Panc1 (cell line): ENCODE measurements around the gene CNNM2. TPM values are rescaled to one million over a fixed set of nuclear protein-coding genes. Genes with fewer than 3 reads are reported as not detected.

Experiments used
- ATAC-seq: fragments of 200-7000 bp; cut with Tn5 transposase; 2 replicates; pipeline ENCODE4 v1.9.1; 2020; ENCODE audit warnings: mild to moderate bottlenecking, moderate library complexity
- BruUV-seq: library from RNA; stranded (reverse); fragments of 400-500 nt; replicated peaks from 2 replicates; lab custom pipeline; 2021; lab: Mats Ljungman, UMichigan
- CTCF ChIA-PET: fragments of 300-600 bp; sonication (Branson Sonifier 250); formaldehyde crosslinking; loops from one replicate; lab custom pipeline; 2022; ENCODE audit warnings: antibody characterized with exemption; lab: Charles Lee
- POLR2A ChIA-PET: fragments of 300-600 bp; sonication (Branson Sonifier 250); formaldehyde crosslinking; loops from one replicate; lab custom pipeline; 2022; ENCODE audit warnings: antibody characterized with exemption; lab: Charles Lee
- DNase-seq: peaks from one replicate; pipeline ENCODE4 v3.0.0-alpha.2; 2010; ENCODE audit warnings: low read depth, low spot score
- H3K27ac ChIP-seq: 2 replicates; pipeline ENCODE4 v1.5.1; 2011; ENCODE audit warnings: mild to moderate bottlenecking, low read length, inconsistent platforms
- H3K27me3 ChIP-seq: fragments of 200-500 bp; sonication (Bioruptor generic); 2 replicates; pipeline ENCODE4 v1.6.0; 2014; ENCODE audit warnings: low read length, inconsistent platforms; ENCODE audit not compliant: control insufficient read depth, insufficient read depth
- H3K36me3 ChIP-seq: fragments of 200-500 bp; sonication (Bioruptor generic); 2 replicates; pipeline ENCODE4 v1.5.1; 2014; ENCODE audit warnings: inconsistent platforms, mild to moderate bottlenecking, low read length, moderate library complexity; ENCODE audit not compliant: control insufficient read depth, insufficient read depth
- H3K4me1 ChIP-seq: 2 replicates; pipeline ENCODE4 v1.5.1; 2011; ENCODE audit warnings: inconsistent platforms, mild to moderate bottlenecking, low read length, moderate library complexity; ENCODE audit not compliant: control insufficient read depth, insufficient read depth
- H3K4me3 ChIP-seq, 2 experiments: 2 replicates each; pipeline ENCODE4 v1.5.1; 2011 to 2012; ENCODE audit warnings: low read depth in 2 of 2, low read length in 2 of 2, mild to moderate bottlenecking in 2 of 2, inconsistent platforms in 1 of 2, moderate library complexity in 1 of 2
- H3K9me3 ChIP-seq: fragments of 200-500 bp; sonication (Bioruptor generic); 2 replicates; pipeline ENCODE4 v1.5.1; 2014; ENCODE audit warnings: low read depth, mild to moderate bottlenecking, inconsistent platforms, low read length, moderate library complexity; ENCODE audit not compliant: control insufficient read depth, insufficient read depth
- POLR2AphosphoS5 ChIP-seq: IDR thresholded peaks from 2 replicates; pipeline ENCODE4 v1.6.1; 2012; ENCODE audit warnings: mild to moderate bottlenecking, low read depth, low read length, moderate library complexity
- SIN3A ChIP-seq: IDR thresholded peaks from 2 replicates; pipeline ENCODE4 v1.6.1; 2012; ENCODE audit warnings: low read depth, mild to moderate bottlenecking, low read length, moderate library complexity, borderline replicate concordance; ENCODE audit not compliant: insufficient read depth
- TCF7L2 ChIP-seq: IDR thresholded peaks from 2 replicates; pipeline ENCODE4 v1.6.1; 2011; ENCODE audit warnings: mild to moderate bottlenecking, low read depth, low read length, inconsistent platforms
- in situ Hi-C: cut with HindIII; loops from 2 replicates; pipeline ENCODE4 v1.10.0; 2016; ENCODE audit warnings: low sequenced_read_pairs, low pct_unique_long_range_greater_than_20kb
- intact Hi-C: fragments of 100-400 bp; cut with micrococcal nuclease; formaldehyde crosslinking; loops from one replicate; pipeline ENCODE4 v1.10.0; 2022; ENCODE audit not compliant: unreplicated experiment
- total RNA-seq: library from RNA; stranded (reverse); gene quantifications from one replicate; pipeline ENCODE4 v1.2.1, GENCODE V29; 2021; ENCODE audit not compliant: unreplicated experiment
- TF ChIP-seq, protein P1 (sequence below): fragments of 450-650 bp; IDR thresholded peaks from 2 replicates; pipeline ENCODE4 v1.5.1; 2017; ENCODE audit warnings: mild to moderate bottlenecking
- TF ChIP-seq, protein P2 (sequence below), 2 experiments: IDR thresholded peaks; 2 replicates each; pipeline ENCODE4 v1.6.1; 2011 to 2012; ENCODE audit warnings: low read depth in 2 of 2, control low read depth in 1 of 2, low read length in 1 of 2, mild to moderate bottlenecking in 1 of 2, moderate library complexity in 1 of 2; ENCODE audit not compliant: insufficient read depth in 1 of 2

The CNNM2 gene
- total RNA-seq, 1 experiment from 2014 or later, result 27.1 TPM

DNA sequence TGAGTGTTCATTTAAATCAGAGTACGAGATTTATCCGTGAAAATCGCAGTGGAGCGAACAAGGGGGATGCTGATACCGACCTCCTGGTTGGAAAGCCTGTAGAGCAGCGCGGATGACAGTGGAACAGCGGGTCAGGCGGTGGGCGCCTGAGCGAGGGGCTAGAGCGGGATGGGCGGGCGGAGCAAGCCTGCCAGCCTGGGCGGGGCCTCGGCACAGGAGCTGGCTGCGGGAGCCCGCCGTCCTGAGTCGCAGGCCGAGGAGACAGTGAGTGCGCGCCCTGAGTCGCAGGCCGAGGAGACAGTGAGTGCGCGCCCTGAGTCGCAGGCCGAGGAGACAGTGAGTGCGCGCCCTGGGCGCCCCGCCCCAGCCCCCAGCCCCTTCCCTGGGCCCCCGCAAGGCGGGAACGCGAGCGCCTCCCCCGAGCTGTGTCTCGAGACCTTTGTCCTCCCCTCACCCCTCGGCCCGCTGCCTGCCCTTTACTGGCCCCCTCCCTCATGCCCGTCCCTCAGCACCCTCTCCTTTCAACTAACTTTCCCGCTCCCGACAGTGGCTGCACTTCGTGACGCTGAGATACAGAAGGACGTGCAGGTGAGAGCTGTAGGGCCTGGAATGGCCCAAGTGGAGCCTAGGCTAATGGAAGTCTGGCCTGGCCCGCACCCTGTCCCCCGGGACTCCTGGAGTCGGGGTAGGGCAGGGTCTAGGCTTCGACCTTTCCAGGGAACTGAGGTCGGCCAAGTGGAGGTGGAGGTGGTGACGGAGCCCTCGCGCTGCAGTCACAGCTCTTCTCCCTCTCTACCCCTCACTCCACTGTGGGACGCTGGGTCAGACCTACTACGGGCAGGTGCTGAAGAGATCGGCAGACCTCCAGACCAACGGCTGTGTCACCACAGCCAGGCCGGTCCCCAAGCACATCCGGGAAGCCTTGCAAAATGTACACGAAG, 48.6 kb upstream of the CNNM2 start, which contains the start of gene AS3MT:
Gene AS3MT (plus strand): TSS at position 213 of the 941 bp plus-strand sequence. CDS start 123 bp downstream, at position 336.
- DNase-seq (no peak), ATAC-seq (peak; percentile 96)
- ChIA-PET POLR2A (interaction anchor here (0.6 kb wide), 1 partner anchor 8 kb away, joined by 3 read pairs; no protein-coding TSS in a partner anchor), CTCF (interaction anchor here (0.6 kb wide), 2 partner anchors 24 to 97 kb away, joined by 3 read pairs; no protein-coding TSS in a partner anchor)
- intact Hi-C loops, result no loop called here
- in situ Hi-C loops, result no loop called here
- no peaks in the 10 kb centered on the region for H3K27me3 ChIP-seq
- H3K4me1 ChIP-seq, result peaks cover 3% of the 10 kb centered on the region; the same call in 1 of the 2 replicates
- TF ChIP-seq, protein P1, sequence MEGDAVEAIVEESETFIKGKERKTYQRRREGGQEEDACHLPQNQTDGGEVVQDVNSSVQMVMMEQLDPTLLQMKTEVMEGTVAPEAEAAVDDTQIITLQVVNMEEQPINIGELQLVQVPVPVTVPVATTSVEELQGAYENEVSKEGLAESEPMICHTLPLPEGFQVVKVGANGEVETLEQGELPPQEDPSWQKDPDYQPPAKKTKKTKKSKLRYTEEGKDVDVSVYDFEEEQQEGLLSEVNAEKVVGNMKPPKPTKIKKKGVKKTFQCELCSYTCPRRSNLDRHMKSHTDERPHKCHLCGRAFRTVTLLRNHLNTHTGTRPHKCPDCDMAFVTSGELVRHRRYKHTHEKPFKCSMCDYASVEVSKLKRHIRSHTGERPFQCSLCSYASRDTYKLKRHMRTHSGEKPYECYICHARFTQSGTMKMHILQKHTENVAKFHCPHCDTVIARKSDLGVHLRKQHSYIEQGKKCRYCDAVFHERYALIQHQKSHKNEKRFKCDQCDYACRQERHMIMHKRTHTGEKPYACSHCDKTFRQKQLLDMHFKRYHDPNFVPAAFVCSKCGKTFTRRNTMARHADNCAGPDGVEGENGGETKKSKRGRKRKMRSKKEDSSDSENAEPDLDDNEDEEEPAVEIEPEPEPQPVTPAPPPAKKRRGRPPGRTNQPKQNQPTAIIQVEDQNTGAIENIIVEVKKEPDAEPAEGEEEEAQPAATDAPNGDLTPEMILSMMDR, result no peak
- TF ChIP-seq POLR2AphosphoS5, result peak; percentile 46
- peak within 1 kb of the TSS; percentile 55 to 68 for H3K4me3 ChIP-seq
- H3K27ac ChIP-seq, result peak within 1 kb of the TSS; percentile 65
- BruUV-seq, result no TSS peak
- no peaks in the 10 kb centered on the region for H3K36me3 ChIP-seq
- no peaks in the 10 kb centered on the region for H3K9me3 ChIP-seq

DNA sequence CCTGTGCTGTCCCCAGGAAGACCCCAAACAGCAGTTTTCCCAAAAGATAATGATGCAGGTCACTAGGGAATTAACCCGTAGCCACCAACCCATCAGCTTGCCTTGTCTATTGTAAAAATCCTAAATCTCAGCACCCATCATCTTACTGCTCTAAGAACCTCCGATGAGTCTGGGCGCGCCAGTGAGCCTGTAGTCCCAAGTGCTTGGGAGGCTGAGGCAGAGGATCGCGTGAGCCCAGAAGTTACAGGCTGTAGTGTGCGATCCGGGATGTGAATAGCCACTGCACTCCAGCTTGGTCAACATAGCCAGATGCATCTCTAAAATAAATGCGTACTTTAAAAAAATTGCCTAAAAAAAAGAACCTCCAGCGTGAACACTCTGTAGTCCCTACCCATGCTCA, 47.9 kb upstream of the CNNM2 start:
- Histone ChIP-seq H3K4me1 (peaks cover 3% of the 10 kb centered on the region; the same call in 1 of the 2 replicates), H3K9me3 (no peaks in the 10 kb centered on the region), H3K36me3 (no peaks in the 10 kb centered on the region), H3K27ac (no peak overlapping the region), H3K4me3 (peak overlapping the region in 1 of 2 experiments; percentile 68; a peak in 1 of 4 replicates), H3K27me3 (no peaks in the 10 kb centered on the region)
- intact Hi-C loops (no loop called here), in situ Hi-C loops (no loop called here)
- TF ChIP-seq, protein P1, result no peak
- TF ChIP-seq SIN3A (no peak), TCF7L2 (no peak), POLR2AphosphoS5 (no peak)
- TF ChIP-seq, protein P2, sequence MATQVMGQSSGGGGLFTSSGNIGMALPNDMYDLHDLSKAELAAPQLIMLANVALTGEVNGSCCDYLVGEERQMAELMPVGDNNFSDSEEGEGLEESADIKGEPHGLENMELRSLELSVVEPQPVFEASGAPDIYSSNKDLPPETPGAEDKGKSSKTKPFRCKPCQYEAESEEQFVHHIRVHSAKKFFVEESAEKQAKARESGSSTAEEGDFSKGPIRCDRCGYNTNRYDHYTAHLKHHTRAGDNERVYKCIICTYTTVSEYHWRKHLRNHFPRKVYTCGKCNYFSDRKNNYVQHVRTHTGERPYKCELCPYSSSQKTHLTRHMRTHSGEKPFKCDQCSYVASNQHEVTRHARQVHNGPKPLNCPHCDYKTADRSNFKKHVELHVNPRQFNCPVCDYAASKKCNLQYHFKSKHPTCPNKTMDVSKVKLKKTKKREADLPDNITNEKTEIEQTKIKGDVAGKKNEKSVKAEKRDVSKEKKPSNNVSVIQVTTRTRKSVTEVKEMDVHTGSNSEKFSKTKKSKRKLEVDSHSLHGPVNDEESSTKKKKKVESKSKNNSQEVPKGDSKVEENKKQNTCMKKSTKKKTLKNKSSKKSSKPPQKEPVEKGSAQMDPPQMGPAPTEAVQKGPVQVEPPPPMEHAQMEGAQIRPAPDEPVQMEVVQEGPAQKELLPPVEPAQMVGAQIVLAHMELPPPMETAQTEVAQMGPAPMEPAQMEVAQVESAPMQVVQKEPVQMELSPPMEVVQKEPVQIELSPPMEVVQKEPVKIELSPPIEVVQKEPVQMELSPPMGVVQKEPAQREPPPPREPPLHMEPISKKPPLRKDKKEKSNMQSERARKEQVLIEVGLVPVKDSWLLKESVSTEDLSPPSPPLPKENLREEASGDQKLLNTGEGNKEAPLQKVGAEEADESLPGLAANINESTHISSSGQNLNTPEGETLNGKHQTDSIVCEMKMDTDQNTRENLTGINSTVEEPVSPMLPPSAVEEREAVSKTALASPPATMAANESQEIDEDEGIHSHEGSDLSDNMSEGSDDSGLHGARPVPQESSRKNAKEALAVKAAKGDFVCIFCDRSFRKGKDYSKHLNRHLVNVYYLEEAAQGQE (IDR thresholded peaks at IDR 0.05; ENCODE audit: insufficient read depth in 1 of 2, low read depth in 2 of 2, low read length in 1 of 2), result no peak
- ChIA-PET CTCF (no interaction called here), POLR2A (no interaction called here)
- DNase-seq, result no peak
- no peak for ATAC-seq
- no TSS peak for BruUV-seq
